Measurements from ENCODE around the gene IL17RE.
"Not testable (repeated sequence)": the region's sequence is repeated elsewhere in the genome, so short reads cannot be mapped to it uniquely, and the experiment has no call there.

IL17RE gene

GRCh38 chr3:9881441-9881840 lies 21.2 kb upstream of the IL17RE start:
- DNase-seq = no peak

- DNase-seq = no peak
Measured at GRCh38 chr3:9883706-9884554, 18.7 kb upstream of the IL17RE start.

DNA sequence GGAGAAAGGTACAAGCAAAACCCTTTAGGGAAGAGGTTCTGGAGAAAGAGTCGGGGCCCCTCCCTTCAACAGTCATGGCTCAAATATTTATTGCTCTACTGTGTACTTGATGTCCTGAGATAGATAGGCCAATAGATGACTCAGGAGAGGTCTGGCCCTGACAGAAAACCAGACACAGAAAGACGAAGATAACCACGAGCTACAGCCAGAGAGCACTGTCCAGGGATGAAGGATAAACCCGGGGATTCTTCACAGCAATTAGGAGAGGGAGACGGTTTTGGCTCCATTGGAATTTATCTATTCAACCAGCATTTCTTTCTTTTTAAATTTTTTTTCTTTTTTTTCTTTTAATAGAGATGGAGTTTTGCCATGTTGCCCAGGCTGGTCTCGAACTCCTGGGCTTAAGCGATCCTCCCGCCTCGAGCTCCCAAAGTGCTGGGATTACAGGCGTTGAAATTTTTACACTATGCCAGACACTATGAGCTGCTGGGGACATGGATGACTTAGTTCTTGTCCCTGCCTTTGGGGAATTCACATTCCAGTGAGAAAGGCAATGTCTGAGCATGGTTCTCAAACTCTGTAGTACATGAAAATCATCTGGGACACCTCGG lies 18.0 kb upstream of the IL17RE start:
- no peak for DNase-seq

GRCh38 chr3:9886328-9886727 lies 16.3 kb upstream of the IL17RE start:
- DNase-seq = no peak

DNA sequence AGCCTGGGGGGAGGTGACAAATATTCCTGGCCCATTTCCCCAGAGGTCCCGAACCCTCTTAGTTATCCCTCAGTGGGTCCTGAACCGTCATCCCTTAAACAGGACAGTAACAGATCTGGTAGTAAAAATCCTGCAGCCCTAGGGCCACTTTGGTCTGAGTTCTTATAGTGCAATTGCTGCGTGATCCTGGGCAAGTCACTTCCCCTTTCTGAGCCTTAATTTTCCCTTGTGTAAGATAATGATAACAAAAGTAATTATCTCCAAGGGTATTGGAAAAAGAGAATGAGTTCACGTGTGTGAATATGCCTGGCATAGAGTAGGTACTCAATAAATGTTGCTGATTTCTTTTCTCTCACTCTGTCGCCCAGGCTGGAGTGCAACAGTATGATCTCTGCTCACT lies 15.2 kb upstream of the IL17RE start:
- DNase-seq = no peak

DNA sequence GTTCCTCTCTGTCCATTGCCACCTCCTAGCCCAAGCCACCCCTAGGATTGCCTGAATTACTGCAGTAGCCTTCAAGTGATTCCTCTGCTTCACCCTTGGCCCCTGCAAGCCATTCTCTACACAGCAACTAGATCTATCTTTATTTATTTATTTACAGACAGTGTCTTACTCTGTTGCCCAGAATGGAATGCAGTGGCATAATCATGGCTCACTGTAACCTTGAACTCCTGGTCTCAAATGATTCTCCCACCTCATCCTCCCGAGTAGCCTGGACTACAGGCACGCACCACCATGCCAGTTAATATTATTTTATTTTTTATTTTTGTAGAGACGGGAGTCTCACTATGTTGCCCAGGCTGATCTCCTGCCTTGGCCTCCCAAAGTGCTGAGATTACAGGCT lies 14.1 kb upstream of the IL17RE start:
- no peak for DNase-seq

DNA sequence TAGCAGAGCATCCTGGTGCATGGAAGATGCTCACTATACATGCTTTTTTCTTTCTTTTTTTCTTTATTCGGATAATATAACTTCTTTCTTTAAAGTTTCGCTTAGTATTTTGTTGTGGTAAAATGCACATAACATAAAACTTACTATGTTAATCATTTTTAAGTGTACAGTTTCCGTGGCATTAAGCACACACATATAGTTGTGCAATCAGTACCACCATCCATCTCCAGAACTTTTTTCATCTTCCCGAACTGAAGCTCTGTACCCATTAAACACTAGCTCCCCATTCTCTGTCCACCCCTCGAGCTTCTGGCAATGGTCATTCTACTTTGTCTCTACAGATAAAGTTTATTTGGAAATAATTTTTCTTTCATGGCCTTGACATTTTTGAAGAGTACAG lies 13.2 kb upstream of the IL17RE start:
- no peak for DNase-seq

GRCh38 chr3:9890249-9891071 lies 12.2 kb upstream of the IL17RE start, which contains the start of gene JAGN1:
JAGN1 (plus strand) TSS chr3:9890610; CDS start chr3:9890723, 113 bp downstream.
- DNase-seq = peak; percentile 90

DNA sequence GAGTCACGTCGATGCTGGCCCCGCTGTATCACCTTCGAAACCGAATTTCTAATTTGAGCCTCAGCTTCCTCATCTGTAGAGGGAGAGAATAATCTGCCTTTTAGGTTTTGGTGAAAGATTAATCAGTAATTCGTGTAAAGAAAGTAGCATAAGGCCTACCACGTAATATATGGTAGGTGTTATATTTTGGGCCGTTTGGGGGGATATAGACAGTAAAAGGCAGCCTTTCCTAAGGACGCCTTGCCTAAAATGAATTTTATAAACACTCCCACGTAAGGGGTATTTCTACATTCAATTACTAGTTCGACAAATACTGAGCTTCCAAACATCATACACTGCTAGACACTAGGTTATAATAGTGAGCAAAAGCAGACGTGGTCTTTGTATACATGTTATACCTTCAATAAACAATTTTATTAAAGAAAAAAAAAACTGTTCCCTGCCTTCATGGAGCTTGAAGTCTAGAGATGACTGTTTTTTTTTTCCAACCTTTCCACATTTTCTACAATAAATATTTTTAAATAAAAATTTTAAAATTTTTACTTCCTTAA lies 11.5 kb upstream of the IL17RE start:
- no peak for DNase-seq

DNA sequence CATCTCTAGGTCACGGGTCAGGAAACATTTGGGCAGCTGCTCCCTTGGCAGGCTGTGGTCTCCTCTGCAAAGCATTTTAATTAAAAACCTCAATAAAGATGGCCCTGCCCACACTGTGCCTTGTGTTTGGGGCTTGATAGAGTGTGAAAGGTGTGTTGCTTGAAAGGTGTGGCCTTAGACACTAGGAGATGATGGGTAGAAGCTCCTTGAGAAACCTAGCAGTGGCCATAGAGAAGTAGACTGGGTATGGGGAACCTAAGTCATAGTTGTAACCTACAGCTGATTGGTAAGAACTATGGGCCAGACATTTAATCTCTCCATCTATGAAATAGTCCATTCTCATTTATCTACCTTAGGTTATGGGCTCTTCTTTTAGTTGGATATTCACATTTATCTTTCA lies 8.9 kb upstream of the IL17RE start:
- DNase-seq = no peak

GRCh38 chr3:9895715-9896114 lies 6.9 kb upstream of the IL17RE start:
- not testable (repeated sequence) for DNase-seq

GRCh38 chr3:9896755-9897407 lies 5.8 kb upstream of the IL17RE start:
- not testable (repeated sequence) for DNase-seq

DNA sequence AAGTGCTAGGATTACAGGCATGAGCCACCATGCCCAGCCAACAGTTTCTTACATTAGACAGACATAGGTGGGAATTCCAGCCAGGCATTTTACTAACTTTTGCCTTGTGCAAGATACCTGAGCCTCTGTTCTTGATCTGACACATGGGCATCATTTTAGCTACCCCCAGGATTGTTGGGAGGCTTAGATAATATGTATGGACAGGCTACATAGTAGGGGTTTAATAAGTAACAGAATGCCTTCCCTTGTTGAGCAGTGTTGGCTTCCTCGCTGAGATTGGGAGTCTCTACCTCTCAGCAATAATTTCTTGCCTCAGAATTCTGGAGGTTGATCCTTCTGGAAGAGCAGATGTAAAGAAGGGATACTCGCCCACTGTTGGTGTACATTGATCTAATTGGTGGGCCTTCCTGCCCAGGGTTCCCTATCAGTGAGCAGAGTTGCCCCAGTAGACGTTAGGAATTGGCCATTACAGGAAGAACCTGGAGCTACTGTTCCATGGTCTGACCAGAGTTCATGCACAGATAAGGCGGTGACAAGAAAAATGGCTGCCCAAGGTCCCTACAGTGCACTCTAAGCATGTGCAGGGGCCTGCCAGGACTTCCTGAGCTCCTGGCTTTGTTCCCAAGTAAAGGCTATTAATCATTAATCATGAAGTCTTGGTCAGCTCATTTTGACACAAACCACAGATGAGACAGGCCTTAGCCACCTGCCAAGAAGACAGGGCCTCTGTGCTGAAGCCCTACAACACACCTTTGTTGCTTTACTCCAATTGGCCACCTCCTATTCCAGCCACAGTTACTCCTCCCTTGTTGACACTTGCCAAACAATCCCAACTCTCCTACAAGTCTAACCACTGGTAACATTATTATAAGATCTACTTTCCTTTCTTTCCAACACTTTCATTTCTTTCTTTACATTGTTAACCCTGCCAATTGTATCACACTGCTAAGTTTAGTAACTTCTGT lies 5.0 kb upstream of the IL17RE start:
- no peak for DNase-seq

- no peak for DNase-seq
Measured at GRCh38 chr3:9898467-9899241, 4.0 kb upstream of the IL17RE start.

DNA sequence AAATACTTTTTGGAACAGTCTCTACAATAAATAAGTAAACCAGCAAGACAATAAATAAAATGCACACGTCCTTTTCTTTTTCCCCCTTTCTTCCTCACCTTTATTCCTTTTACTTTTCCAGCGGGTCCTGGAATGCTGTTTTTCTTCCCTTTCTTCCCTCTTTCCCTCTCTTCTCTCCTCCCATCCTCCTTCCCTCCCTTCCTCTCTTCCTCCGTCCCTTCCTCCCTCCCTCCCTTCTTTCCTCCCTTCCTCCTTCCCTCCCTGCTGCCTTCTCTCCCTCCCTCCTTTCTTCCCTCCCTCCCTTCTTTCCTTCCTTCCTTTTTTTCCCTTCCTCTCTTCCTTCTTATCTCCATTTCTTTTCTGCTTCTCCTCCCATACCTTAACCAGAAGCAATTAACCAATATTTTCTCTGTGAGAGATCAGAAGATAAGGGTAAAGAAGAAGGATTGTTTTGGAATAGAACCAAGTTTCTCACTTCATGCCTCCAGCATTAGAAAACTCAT lies 3.3 kb upstream of the IL17RE start:
- no peak for DNase-seq

DNA sequence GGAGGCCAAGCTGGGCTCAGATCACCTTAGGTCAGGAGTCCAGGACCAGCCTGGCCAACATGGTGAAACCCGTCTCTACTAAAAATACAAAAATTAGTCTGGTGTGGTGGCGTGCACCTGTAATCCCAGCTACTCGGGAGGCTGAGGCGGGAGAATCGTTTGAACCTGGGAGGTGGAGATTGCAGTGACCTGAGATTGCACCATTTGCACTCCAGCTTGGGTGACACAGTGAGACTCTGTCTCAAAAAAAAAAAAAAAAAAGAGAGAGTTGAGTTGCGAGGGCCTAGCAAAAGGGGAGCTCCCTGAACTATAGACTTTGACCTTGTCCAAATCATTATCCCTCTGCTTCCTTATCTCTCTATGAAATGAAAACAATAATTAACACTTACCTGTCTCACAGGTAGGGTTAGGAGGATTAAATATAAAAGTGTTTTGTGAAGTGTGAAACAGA lies 1.7 kb upstream of the IL17RE start:
- DNase-seq = not testable (repeated sequence)

DNA sequence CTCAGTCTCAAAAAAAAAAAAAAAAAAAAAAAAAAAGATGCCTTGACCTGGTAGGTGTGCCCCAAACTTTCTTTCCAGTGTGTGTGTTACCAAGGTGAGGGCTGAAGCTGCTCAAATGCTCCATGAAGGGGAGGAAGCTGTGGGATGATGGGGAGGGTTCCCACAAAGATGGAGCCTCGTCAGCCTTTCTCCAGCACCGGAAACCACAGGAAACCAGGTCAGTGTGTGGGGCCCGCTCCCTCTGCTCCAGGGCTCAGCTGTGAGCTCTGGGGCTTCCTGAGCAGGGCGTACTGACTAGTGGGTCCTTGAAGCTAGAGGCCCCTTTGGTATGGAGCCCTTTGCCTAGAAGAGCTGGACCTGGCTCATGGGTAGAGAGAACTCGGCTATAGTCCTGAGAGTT lies 681 bp upstream of the IL17RE start:
- no peak for DNase-seq

DNA sequence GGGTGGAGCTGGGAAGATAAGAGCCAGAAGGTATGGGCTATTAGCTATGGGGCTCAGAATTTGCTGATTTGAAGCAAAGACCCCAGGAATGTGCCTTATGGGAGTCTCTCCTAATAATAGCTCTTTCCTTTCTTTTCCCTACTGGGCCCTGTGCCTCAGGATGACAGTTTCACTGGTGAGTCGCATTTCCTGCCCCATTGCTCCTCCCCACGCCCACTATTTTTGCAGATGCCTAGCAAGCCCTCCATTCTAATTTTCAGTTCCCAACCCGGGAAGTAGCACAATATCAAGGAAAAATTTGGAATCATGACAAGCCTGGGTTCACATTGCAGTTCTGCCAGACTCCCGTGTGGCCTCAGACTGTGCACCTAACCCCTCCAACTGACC lies 583 bp downstream of the IL17RE start:
- DNase-seq = no peak

GRCh38 chr3:9903904-9904303 lies 1.3 kb downstream of the IL17RE start:
- DNase-seq = no peak

DNA sequence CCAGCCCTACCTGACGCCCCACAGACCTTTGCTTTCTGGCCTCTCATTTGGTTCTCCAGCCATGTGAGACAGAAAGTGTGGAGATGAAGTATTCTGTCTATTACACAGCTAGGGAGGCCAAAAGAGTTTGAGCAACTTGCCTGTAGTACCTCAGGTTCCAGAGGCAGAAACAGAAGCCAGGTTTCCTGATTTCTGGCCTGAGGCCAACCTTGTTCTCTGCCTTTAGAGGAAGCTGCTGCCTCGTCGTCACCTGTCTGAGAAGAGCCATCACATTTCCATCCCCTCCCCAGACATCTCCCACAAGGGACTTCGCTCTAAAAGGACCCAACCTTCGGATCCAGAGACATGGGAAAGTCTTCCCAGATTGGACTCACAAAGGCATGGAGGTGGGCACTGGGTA lies 3.8 kb downstream of the IL17RE start:
- DNase-seq = no peak

Measured in CD4-positive, alpha-beta T cell treated with Interleukin-15 for 1 hour (primary cell).